HG03442 (cell line): ENCODE measurements around the gene ANXA3.

ENCODE experiments used
- ATAC-seq: cut with Tn5 transposase; IDR thresholded peaks from one replicate; pipeline ENCODE4 v1.9.1; 2021; ENCODE audit warnings: mild to moderate bottlenecking, moderate library complexity; ENCODE audit not compliant: unreplicated experiment

ANXA3 gene

DNA sequence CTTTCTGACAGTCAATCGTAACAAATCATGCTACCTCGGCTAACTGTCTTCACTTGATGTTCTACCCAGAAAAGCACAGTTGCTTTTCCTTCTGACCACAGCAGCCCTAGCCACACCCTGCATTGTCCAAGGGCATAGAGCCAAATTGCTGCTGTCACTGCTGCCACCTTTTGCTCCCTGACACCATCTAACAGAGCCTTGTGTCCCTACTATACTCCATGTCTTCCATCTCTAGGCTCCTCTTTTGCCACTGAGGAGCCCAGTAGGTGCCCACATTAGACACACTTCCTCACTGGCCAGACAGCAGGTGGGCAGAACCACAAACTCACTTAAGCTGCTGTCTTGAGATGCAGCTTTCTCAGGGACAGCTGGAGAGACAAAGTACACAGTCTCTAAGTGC is 91.4 kb downstream of the ANXA3 start:
- ATAC-seq: no peak

DNA sequence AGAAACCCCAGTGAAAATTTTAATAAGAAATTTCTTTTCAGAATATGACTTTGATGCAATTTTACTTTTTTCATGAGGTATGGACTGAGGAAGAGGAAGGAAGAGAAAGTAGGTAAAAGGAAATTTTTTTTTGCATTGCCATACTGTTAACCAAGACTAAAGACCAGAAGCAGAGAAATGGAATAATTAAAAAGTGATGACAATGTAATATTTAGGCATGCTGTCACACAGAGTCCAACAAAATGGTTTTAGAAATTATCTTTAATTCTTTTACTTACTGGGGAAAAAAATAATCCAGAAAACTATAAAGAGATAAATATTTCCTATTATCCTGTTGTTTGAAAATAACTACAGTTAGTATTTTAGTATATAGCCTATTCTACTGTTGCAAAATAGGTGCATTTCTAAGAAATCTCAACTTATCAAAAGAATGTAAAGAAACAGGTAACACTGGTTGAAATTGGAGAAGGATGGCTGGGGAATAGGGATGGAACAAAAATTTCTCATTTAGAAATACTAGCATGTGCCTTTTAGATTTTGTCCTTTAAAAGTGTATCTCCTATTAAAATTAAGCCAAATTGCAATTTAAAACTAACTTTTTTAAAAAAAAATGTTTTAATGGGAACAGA is 92.6 kb downstream of the ANXA3 start:
- ATAC-seq: no peak

DNA sequence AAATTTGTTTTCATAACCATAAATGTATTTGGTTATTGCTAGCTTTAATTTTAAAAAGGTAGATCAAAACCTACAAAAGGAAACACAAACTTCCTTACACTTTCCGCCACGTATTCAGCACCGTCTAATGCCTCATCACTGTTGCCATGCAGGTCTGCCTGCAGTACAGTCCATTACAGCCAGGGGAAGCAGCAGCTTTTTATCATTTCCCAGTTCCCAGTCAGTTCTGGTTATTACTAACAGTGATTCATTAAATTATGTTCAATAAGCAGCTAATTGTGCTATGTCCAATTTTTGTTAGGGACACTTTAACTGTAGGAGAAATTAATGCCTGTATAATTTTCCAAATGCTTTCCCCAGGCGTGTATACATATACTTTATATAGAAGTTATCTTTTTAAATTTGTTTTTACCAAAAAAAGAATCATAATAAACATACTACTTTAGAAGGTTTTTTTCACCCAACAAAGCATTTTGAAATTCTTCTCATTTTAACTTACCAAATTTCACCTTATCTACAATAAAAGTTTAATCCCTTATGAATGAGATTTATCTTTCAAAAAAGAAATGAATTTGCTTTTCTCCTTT is 93.3 kb downstream of the ANXA3 start:
- ATAC-seq: peak; percentile 98

DNA sequence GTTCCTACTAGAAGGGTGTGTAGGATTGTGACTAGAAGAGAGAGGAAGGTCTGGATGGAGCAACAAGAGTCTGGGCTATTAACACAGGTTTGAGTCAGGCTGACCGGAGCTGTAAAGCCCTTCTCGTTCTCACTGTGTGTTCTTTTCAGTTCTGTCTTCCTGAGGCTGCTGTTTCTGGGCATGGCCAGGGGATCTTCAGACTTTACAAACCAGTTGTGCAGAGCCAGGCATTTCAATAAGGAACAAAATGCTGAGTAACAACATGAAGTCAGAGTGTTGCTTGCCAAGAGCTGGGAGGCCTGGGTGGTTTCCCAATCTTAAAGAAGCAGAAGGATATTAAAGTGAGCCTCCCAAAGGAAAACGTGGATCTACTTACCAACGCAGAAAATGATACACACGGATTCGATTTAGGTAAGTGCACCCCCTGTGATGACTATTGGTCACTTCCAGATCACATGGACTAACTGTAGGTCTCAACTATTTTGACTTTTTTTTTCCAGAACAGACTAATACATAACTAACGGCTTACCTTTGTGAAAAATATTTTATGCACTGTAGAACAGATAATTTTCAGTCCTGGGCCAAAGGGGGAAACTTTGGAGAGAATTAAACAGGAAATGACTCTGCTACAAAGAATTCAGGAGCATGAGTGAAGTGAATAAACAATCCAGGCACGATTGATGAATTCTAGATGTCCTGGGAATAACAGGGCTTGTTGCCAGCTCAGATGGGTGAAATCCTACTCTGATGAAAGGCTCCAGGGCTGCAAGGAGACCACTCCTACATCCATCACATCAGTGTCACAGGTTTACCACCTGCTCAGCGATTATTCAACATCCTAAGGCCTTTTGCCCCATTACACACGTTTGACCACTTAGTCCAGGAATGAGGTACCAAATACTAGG is 94.5 kb downstream of the ANXA3 start:
- ATAC-seq: peak; percentile 45

DNA sequence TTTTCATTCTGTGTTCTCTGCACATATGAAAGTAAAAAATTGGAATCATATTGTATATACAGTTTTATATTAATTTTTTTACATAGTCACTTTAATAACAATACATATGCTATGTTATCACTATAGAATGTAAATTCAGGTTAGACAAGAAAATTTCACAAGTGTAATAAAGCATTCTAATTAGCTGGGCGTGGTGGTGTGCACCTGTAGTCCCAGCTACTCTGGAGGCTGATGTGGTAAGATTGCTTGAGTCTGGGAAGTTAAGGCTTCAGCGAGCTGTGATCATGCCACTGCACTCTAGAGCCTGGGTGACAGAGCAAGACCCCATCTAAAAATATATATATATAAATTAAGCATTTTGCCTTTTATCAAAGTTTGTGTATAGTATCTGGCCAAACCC is 95.7 kb downstream of the ANXA3 start:
- no peak for ATAC-seq

DNA sequence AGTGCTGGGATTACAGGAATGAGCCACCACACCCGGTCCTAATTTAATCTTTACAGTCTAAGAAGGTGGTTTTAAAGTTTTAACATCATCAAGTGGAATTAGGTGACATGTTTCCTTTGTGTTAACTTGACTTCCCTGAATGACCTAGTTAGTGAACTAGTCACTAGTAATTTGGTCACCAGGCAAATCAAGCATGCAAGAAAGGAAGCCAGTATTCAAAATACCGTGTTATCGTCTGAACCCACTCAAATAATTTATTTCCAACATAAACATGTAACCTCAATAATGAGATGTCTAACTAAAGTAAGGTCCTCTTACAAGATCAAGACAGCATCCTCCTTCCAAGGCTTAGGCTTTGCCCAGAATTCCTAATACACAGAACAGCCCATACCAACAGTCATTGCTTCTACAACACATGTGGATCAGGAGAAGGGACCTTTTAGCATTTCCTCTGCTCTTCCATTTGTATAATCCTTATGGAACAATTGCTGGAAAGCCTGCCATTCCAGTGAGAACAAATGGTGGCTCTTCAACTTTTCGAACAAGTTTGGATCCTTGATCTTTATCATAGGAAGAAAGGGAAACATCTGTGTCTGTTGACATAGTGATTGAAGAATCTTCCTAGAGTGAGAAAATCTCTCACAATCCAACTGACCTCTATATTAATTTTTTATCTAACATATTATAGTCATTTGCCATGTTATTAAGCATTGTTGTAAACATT is 97.2 kb downstream of the ANXA3 start:
- ATAC-seq: no peak

DNA sequence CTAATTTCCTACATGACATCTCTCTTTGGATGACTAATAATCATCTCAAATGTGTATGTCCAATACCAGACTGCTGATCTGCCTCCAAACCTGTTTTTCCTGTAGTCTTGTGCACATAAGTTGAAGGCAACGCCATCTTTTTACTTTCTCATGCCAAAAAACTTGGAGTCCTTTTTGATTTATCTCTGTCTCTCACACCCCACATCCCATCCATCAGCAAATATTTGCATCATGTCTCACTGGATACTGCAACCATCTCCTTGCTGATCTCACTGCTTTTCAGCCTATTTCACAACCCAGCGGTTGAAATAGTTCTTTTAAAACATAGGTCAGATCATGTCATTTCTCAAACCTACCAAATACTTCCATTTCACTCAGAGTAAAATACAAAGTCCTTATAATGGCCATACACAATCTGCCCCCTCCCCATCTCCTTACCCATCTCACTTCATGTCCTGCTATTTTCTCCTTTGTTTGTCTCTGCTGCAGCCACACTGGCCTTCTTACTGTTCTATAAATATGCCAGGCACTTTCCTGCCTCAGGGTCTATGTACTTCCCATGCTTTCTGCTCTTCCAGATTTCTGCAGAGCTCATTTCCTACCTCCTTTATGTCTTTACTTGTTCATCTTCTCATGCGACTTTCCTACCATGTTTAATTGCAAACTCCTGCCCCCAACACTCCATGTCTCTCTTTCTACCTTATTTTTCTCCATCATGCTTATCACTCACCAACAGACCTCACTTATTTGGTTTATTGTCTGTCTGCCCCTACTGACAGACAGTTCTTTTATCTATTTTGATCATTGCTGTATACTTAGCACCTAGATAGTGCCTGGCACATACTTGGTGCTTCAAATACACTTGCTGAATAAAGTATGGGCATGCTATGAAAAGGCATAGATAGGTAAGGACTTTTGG is 98.8 kb downstream of the ANXA3 start:
- ATAC-seq: no peak

DNA sequence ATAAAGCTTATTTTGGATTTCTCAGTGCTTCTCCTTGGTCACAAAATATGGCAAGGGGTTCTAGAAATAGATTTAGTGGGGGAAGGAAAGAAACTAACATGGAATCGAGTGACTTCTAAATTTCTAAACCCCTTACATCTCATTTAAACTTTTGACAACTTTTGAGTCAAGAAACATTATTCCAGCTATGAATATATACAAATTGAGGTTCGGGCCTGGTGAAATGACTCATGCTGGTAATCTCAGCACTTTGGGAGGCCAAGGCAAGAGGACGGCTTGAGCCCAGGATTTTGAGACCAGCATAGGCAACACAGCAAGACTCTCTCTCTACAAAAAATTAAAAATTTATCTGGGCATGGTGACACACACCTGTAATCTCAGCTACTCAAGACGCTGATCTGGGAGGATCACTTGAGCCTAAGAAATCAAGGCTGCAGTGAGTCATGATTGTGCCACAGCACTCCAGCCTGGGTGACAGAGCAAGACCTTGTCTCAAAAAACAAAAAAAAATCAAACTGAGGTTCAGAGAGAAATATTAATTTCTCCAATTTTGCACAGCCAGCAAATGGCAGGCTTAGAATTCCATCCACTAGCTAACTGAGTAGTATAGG is 99.8 kb downstream of the ANXA3 start:
- ATAC-seq: no peak

DNA sequence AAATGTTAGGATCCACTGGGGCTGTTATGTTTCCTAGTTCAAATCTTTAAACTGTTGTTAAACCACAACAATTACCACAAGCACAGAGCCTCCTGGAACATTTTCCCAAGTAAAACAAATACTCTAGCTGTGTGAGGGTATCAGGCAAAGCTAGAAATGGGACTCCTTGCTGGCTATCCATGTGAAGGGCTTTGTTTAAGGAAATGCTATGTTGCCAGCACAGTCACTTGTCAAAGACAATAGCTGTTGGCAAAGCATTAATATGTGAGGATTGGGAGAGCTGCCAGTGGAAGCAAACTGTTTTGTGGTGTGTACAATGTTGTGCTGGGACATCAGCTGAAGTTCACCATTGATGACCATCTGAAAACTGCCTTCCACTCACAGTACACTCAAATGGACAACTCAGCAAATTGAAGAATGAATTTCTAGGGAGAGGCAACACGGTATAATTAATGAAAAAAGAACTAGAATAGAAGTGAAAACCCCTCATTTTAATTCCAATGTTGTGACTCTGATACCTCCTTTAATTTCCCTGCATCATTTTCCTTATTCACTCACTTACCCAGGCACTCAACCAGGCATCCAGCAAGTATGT is 100.8 kb downstream of the ANXA3 start:
- no peak for ATAC-seq

DNA sequence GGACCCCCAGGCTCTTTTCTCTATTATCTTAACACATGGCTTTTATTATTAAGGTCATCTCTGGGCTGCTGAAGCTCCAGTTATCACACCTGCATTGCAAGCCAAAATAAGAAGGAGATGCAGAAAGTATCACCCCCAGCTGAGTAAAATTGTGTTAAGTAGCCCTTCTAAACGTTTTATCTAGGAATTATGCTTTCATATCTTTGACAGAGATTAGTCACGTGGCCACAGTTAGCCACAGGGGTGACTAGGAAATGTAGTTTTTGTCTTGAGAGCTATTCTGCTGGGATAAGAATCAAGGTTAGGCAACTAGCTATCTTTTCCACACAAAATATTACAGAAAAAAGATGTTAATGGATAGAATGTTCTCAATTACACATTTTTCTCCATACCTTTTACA is 102.1 kb downstream of the ANXA3 start:
- no peak for ATAC-seq

DNA sequence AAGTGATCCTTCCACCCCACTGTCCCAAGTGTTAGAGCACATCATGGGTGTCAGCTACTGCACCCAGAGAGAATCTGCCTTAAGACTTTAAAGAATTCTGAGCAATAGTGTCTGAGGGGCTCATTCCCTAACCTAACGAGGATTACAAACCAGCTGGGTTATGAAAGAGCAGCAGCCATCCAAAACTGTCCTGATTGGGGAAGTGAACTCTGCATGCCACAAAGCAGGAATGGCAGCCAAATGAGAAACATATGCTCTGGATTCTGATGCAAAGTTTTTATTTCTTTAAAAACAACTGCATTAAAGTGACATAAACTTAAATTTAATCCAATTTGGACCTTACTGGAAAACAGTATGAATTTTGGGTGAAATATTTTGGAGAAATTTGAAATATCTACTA is 103.2 kb downstream of the ANXA3 start:
- ATAC-seq: no peak

DNA sequence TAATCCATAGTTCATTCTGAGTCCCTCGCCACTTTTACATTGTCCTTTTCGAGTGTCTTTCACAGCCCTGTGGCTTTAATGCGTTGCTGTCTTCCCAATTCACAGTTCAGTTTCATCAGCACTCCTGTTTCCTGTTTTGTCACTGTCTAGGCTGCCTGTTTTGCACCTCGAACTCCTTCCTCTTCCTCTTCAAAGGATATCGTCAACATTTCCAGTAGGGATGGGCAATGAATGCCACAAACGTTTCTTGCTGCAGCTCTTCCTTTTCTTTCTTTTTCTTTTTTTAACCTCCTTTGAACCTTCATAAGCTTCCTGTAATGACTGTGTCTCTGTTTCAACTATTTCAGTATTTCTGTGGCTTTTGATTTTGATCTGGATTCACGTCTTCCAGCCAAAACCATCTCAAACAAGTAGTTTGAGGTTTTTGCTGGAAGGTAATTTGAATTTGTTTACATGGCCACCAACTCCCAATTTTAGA is 105.4 kb downstream of the ANXA3 start:
- no peak for ATAC-seq

DNA sequence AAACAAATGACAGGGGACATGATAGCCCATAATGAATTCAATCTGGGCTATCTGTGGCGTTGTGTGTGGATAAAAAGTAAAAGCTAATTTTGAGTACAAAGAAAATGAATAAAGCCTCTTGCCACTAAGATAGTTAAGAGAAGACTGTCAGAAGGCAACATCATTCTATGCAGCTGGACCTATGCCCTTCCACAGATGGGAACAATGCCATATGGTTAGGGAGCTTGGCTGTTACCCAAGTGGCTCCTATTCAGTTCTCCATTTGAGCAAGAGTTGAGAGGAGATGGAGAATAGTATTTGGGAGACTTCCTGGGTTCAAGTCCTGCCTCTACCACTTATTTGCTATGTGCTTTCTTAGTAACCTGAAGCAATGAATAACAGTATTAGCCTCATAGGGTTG is 107.7 kb downstream of the ANXA3 start:
- ATAC-seq: no peak

DNA sequence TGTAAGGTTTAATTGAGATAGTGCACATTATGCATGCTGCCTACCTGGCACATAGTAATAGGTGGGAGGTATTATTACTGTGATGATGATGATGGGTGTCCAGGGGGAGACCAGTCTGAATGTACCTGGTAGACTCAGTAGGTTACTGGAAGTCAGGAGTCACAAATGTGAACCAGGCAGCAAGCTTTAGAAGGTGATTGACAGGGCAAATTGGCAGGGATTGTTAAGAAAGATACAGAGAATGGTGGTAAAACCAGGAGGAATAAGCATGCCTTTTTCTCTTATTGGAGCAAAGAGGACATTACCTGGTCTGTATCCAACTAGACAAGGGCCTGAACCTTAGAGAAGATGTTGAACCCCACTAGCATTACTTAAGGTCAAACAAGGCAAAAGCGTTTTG is 108.1 kb downstream of the ANXA3 start:
- ATAC-seq: no peak
